SH-SY5Y (cell line): ENCODE measurements around the gene FAAP20.

Source experiments
- GATA2 ChIP-seq: IDR thresholded peaks from 2 replicates; pipeline ENCODE4 v1.6.1; 2011; ENCODE audit warnings: mild to moderate bottlenecking, low read depth, low read length
- GATA3 ChIP-seq: IDR thresholded peaks from 2 replicates; pipeline ENCODE4 v1.6.1; 2011; ENCODE audit warnings: low read depth, mild to moderate bottlenecking, low read length, moderate library complexity

Gene FAAP20

GRCh38 chr1:2143814-2144500 is 50.6 kb downstream of the FAAP20 start:
- TF ChIP-seq GATA2 = no peak
- no peak for TF ChIP-seq GATA3

GRCh38 chr1:2141025-2141424 is 53.5 kb downstream of the FAAP20 start:
- TF ChIP-seq GATA3 (no peak), GATA2 (no peak)
